ENCODE data around the gene NBR1.
"Not testable (repeated sequence)": the region's sequence is repeated elsewhere in the genome, so short reads cannot be mapped to it uniquely, and the experiment has no call there.

Gene NBR1

DNA sequence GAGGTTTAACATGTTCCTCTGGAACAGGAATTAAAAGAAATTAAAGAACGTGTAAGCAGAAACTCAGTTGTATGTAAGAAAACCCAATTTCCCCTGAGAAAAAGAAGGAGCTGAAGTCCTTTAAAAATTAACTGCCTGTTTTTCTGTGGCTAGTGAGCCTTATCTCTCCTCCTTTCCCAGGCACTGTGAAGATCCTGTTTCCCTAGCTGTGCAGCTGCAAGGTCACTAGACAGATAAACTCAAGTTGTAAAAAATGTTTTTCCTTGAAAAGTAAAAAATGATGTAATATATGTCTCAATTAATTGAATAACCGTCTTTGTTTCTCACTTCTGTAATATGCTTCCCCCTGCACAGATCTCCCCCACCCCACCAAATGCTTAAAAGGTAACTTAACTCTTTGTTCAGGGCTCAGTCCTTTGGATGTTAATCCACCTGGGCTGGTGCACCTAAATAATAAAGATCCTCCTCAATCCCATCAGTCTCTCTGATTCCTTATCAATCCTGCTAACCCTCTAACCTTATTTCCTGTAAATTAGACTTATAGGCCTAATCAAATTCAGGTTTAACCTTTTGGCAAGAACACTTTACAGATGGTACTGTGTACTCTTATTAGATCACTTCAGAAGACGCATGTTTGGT, 17.7 kb upstream of the NBR1 start:
- not testable (repeated sequence) for H3K4me3 ChIP-seq (ENCODE audit: low read depth, low read length)

DNA sequence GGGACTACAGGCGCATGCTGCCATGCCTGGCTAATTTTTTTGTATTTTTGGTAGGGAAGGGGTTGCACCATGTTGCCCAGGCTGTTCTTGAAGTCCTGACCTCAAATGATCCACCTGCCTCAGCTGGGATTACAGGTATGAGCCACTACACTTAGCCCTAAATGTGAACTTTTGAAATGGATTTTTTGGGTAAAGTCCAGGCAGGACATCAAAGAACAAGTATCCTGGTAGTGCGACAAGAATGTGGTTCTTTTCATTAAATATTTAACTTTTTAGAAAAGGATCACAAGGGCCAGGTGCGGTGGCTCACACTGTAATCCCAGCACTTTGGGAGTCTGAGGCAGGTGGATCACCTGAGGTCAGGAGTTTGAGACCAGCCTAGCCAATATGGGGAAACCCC, 15.3 kb upstream of the NBR1 start:
- H3K4me3 ChIP-seq (ENCODE audit: low read depth, low read length): no peak overlapping the region

DNA sequence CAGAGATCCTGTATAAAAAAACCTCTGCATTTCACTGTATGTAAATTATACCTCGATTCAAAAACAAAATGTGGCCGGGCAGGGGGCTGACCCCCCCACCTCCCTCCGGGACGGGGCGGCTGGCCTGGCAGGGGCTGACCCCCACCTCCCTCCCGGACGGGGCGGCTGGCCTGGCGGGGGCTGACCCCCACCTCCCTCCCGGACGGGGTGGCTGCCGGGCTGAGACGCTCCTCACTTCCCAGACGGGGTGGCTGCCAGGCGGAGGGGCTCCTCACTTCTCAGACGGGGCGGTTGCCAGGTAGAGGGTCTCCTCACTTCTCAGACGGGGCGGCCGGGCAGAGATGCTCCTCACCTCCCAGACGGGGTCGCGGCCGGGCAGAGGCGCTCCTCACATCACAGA, 11.8 kb upstream of the NBR1 start:
- not testable (repeated sequence) for H3K4me3 ChIP-seq (ENCODE audit: low read depth, low read length)

DNA sequence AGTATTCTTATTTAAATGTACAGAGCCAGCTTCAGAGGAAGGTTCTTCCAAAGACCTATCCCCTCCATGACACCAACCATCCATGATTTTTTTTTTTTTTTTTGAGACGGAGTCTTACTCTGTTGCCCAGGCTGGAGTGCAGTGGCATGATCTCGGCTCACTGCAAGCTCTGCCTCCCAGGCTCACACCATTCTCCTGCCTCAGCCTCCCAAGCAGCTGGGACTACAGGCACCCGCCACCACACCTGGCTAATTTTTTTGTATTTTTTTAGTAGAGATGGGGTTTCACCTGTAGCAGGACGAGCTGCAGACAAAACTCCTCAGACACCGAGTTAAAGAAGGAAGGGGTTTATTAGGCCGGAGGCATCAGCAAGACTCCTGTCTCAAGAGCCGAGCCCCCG, 11.1 kb upstream of the NBR1 start:
- H3K4me3 ChIP-seq (ENCODE audit: low read depth, low read length): not testable (repeated sequence)

DNA sequence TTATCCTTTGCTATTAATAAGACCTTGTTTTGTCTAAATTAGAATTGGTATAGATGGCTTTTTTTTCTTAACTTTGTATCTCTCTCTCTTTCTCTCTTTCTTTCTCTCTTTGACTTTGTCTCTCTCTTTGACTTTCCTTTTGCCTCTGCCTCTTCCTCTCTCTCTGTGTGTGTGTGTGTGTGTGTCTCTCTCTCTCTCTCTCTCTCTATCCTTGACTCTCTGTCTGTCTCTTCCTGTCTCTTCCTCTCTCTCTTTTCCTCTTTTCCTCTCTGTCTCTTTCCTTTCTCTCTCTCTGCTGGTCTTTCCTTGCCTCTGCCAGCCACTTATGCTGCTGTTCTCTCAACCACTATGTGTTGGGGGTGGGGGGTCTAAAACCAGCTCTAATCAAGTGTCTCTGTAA, 5.0 kb upstream of the NBR1 start:
- not testable (repeated sequence) for H3K4me3 ChIP-seq (ENCODE audit: low read depth, low read length)

DNA sequence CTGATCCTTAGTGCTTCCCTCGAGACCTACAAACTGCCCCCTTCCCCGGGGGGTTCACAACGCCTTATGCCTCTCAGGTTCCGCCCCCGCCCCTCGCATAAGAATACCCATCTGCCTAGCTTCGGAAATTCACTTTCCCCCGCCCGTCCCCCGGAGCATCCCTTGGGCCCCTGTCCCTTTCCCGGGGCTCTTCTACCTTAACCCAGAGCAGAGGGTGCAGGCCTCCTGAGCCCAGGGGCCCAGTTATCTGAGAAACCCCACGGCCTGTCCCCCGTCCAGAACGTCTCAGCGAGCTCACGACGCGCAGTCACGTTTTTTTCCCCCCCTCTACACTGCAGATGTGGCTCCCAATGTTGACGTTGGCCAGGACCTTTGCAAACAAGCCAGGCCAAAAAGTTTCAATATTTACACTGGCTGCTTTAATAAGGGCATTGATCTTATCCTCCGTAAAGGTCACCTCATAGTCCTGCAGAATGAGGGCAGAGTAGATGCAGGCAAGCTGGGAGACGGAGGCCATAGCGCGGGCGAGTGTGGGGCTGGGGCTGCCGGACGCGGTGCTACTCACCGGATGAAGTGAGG, 1.4 kb upstream of the NBR1 start:
- peak overlapping the region; percentile 92 for H3K4me3 ChIP-seq (ENCODE audit: low read depth, low read length)

DNA sequence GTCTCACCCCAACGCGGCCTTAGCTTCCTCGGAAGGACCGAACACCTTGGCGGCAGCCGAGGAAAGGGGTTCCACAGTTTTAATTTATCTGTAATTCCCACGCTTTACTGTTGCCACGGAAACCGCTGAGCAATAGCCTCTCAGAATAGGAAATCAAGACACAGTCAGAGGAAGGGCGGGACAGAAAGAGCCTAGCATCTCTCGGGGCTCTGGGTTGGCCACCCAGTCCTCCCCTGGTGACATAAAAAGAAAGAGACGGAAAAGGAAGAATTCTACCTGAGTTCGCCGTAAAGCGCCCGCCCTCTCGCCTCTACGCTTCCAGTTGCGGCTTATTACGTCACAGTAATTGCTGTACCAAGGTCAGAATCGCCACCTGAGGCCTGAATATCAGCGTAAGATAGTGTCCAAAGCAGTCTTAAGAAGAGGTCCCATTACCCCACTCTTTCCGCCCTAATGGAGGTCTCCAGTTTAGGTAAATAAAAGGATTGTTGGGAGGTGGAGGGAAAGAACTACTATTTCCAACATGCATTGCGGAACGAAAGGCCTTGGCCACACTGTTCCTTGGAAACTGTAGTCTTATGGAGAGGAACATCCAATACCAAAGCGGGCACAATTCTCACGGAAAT, 761 bp upstream of the NBR1 start:
- H3K4me3 ChIP-seq (ENCODE audit: low read depth, low read length): peak overlapping the region; percentile 92

DNA sequence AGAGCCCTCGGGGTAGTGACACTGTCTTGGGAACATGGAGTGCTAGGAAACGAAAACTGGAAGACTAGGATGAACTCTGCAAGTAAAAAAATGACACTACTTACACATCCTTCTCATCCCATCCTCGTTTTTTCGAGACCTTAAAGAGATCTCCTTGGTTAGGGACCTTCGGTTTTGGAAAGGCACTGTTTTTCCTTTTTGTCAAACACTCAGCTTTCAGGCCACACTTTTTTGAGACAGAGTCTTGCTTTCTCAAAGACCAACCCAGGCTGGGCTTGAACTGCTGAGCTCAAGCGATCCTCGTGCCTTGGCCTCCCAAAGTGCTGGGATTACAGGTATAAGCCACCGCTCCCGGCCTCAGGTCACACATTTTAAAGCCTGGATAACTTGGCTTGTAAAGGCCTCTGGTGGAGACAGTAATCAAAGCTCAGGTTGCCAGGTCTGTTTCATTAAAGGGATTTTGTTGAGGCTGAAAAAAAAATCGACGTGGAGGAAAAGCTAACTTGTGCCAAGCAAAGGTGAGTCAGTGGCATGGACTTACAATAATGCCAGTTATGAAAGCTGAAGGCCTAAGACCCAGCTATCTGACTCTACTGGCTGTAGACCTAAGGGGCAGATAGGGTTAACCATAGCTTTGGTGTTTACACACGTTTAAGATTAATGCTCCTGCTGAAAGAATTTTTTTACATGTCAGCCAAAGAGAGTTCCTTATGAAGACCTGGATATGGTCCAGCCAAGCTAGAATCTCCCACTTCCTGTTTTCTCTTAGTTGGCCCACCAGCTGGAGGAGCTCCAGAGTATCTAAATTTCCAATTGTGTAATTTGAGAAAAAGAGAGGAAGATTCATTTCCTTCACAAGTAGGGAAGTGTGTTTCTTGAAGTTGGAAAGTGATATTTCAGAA, 823 bp downstream of the NBR1 start:
- H3K4me3 ChIP-seq (ENCODE audit: low read depth, low read length): peak overlapping the region; percentile 92

DNA sequence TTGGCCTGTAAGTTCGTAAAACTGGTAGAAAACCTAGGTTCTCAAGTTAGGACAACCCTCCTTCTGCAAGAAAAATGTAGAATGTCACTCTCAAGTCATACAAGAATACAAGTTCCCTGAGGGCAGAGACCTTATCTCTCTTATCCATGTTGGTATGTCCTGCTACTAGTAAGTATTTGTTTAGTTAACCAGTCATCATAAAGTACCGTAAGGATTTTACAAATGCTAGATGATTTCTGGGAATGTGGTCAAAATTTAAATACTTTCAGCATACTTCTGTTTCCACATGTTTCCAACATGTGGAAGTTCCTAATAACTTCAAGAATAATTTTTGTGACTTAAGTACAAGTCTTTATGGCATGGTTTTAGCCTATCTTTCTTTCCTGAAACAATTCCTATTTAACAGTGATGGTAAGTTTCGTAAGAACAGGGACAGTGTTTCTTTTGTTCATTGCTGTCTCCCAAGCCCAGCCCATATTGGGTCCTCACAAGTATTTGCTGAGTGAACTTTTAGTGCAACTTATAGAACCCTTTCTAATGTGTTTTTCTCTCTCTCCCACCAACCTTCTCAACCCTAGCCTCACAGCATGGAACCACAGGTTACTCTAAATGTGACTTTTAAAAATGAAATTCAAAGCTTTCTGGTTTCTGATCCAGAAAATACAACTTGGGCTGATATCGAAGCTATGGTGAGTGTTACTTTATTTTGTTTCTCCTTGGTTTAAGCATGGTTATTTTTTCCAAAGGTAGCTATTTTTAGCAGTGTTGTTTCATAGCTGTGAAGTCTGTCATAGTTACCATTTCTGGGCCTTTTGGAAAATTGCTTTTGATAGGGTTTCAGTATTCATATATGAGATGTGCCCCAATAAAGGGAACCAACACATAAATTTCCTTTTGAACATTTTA, 4.5 kb downstream of the NBR1 start:
- no peak overlapping the region for H3K4me3 ChIP-seq (ENCODE audit: low read depth, low read length)

DNA sequence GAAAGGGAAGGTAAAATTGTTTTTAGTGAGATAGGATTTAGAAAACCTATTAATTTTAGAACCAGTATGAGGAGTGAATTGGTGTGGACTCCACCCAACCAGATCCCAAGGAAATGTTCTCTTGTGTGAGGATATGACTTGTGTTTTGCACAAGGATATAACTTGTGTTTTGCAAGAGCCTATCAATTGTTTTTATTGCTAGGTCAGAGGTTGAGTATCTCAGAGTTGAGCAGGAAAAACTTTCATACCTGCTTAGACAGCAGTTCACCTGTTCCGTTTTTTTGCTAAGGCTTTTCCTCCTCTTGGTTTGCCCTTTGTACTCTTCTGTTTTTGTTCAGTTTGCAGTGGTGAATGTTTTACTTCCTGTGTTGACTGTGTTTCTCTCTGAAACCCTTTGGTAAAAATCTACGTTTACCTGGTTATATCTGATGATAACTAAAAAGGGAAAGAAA, 5.1 kb downstream of the NBR1 start:
- no peak overlapping the region for H3K4me3 ChIP-seq (ENCODE audit: low read depth, low read length)

DNA sequence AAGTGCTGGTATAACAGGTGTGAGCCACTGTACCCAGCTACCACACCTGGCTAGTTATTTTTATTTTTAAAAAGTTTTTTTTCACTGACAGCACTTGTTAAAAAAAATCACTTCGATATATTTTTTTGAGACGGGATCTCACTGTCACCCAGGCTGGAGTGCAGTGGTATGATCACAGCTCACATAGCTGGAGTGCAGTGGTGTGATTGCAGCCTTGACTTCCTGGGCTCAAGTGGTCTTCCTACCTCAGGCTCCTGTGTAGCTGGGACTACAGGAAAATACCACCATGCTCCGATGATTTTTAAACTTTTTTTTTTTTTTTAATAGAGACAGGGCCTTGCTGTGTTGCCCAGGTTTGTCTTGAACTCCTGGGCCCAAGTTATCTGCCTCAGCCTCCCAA, 12.9 kb downstream of the NBR1 start:
- H3K4me3 ChIP-seq (ENCODE audit: low read depth, low read length): no peak overlapping the region

DNA sequence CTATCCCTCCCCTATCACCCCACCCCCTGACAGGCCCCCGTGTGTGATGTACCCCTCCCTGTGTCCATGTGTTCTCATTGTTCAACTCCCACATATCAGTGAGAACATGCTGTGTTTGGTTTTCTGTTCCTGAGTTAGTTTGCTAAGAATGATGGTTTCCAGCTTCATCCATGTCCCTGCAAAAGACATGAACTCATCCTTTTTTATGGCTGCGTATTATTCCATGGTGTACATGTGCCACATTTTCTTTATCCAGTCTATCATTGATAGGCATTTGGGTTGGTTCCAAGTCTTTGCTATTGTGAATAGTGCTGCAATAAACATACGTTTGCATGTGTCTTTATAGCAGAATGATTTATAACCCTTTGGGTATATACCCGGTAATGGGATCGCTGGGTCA, 15.6 kb downstream of the NBR1 start:
- H3K4me3 ChIP-seq (ENCODE audit: low read depth, low read length): not testable (repeated sequence)

DNA sequence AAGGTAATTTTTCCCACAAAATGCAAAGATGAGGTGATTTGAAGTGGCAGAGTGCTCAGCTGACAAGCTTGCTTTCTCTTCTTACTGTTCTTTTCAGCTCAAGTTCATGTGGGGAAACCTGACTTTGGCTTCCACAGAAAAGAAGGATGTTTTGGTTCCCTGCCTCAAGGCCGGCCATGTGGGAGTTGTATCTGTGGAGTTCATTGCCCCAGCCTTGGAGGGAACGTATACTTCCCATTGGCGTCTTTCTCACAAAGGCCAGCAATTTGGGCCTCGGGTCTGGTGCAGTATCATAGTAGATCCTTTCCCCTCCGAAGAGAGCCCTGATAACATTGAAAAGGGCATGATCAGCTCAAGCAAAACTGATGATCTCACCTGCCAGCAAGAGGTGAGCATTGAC, 22.2 kb downstream of the NBR1 start:
- H3K4me3 ChIP-seq (ENCODE audit: low read depth, low read length): no peak overlapping the region

DNA sequence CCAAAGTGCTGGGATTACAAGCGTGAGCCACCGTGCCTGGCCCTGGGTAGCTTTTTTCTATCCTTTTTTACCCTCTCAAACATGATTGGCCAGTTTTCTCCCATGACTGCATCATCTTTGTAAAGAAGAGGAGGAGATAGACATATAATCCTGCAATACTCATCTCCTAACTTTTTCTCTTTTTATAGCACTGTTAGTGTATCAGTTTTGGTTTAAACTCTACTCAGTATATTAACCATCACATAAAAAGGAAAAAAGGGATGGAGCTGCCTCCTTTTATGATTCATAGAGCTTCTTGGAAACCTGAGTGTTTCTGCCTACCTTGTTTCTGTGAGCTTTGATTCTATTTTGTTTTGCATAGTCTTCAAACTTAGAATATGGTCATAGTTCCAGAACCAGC, 28.6 kb downstream of the NBR1 start:
- no peak overlapping the region for H3K4me3 ChIP-seq (ENCODE audit: low read depth, low read length)

DNA sequence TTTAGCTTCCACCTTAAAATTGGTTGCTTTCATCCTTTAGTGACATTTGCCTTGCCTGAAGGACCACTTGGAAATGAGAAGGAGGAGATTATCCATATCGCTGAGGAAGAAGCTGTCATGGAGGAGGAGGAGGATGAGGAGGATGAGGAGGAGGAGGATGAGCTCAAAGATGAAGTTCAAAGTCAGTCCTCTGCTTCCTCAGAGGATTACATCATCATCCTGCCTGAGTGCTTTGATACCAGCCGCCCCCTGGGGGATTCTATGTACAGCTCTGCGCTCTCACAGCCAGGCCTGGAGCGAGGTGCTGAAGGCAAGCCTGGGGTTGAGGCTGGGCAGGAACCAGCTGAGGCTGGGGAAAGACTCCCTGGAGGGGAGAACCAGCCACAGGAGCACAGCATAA, 29.1 kb downstream of the NBR1 start:
- H3K4me3 ChIP-seq (ENCODE audit: low read depth, low read length): no peak overlapping the region

DNA sequence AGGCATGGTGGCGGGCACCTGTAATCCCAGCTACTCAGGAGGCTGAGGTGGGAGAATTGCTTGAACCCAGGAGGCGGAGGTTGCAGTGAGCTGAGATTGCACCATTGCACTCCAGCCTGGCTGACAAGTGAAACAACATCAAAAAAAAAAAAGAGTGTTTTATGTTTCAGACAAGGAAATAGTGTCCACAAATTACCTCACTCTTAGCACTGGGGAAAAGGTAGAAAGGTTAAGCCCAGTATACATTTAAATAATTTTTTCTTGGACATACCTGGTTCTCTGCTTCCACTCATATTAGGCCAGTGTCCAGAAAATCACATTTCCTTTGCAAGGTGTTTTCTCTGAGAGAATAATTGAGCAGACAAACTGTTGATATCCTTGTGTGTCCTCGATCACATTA, 32.0 kb downstream of the NBR1 start:
- H3K4me3 ChIP-seq (ENCODE audit: low read depth, low read length): not testable (repeated sequence)

DNA sequence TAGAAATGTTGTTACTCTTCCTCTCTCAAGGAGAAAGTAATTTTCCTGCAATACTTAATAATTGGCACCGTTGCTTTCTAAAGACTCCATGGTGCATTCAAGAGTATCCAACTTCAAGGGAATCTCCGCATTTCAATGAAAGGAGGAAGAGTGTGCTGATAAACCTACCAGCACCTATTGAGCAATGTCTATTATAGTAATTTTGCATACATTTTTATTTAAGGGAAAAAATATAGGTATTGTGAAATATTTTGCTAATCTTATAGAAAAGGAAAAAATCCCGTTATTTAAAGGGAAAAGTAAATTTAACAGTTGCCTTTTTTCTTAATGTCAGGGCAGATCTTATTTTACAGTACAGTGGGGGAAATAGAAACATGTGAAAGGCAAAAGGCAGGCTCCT, 39.6 kb downstream of the NBR1 start:
- no peak overlapping the region for H3K4me3 ChIP-seq (ENCODE audit: low read depth, low read length)

DNA sequence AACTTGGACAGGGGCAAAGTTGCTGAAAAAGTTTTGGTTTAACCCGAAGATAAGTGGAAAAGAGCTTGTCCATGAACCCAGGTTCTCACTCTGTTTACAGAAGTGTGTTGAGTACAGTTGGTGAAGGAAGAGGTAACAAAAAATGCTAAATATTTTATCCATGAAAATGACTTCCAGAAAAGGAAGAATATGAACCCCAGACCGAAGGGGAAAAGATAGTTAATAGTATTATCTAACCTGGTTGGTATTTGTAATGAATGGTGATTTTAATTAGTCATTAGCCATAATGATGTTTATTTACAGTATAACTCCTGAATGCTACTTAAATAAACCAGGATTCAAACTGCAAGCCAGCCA, 40.1 kb downstream of the NBR1 start:
- peak overlapping the region; percentile 40 for H3K4me3 ChIP-seq (ENCODE audit: low read depth, low read length)

DNA sequence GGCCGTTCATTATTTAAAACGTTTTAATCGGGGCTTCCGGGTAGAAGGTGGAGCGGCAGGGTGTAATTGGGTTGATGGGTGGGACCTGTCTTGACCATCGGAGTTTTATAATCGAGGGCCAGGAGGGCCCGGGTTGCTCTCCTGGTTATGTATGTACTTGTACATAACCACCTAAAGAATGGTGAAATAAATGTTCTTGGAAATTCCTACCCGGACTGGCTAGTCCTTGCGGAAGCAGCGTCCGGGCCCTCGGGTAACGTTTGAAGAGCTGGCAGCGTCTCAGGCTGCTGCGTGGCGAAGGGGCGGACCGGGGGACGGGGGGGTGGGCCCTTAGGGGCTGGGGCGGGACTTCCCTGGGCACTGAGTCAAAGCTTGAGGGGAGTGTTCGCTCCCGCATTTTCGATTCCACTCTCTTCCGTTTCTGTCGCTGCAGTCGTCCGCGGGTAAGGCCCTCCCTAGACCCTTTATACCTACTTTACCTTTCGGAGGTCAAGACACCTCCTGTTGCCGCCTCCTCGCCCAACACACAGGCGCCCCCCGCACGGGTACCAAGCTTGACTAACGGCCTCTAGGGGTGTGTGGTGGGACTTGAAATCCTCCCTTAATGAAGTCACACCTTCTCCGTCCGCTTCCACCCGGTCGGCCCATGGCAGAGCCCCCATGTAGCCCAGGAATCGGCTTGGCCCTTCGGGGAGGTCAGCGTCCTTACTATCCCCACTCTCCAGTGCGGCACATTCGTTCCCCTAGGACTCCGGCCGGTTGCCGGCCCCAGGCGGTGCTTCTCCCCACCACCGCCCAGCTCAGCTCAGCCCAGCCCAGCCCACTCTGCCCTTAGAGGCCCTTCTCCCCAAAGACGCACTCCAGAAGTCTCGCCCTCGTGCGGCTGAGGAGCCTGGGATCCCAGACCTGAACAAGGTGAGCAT, 40.7 kb downstream of the NBR1 start, which contains the start of gene TMEM106A:
TMEM106A (plus strand) TSS at position 396 of the 923 bp plus-strand sequence. CDS start 1,167 bp downstream, outside the sequence.
- H3K4me3 ChIP-seq (ENCODE audit: low read depth, low read length): peak within 1 kb of the TSS; percentile 64

Data from iPS-11a (cell line).